Right ventricle myocardium superior (tissue), 1 donor: ENCODE results near the gene ITGB4. TPM values are rescaled to one million over a fixed set of nuclear protein-coding genes. Genes with fewer than 3 reads are reported as not detected.
"Not testable (repeated sequence)": the region's sequence is repeated elsewhere in the genome, so short reads cannot be mapped to it uniquely, and the experiment has no call there.

Experiments used
- ATAC-seq: fragments of 200-7000 bp; cut with Tn5 transposase; one replicate; pipeline ENCODE4 v1.9.1; 2020; ENCODE audit warnings: mild to moderate bottlenecking; ENCODE audit not compliant: poor library complexity
- DNase-seq: peaks from one replicate; pipeline ENCODE4 v3.0.0-alpha.2; 2020
- intact Hi-C: fragments of 100-400 bp; cut with DNase I; formaldehyde crosslinking; loops from one replicate; pipeline ENCODE4 v1.11.2; 2022
- total RNA-seq: library from RNA; stranded (reverse); fragmentation: NEBNext Ultra II Directional; extraction: Animal tissue kit (Norgen Biotek cat#: 25700); gene quantifications from one replicate; pipeline ENCODE4 v1.2.1, GENCODE V29; 2021
- donor health status: DM: no; HTN: yes; CAD: no; lungs with severe emphysema.

ITGB4 gene
- total RNA-seq, 1 donor from 2014 or later = 9.4 TPM

- DNase-seq (no peak), ATAC-seq (peak; percentile 13)
- intact Hi-C loops = no loop called here
These were observed 38.2 kb downstream of the ITGB4 start for GRCh38 chr17:75759457-75759856.

GRCh38 chr17:75759978-75760640 is 38.9 kb downstream of the ITGB4 start:
- ATAC-seq, intact Hi-C loops, DNase-seq: not testable (repeated sequence)

- DNase-seq = no peak
- no peak for ATAC-seq
- intact Hi-C loops = no loop called here
These were observed 41.4 kb downstream of the ITGB4 start for GRCh38 chr17:75762513-75763268.

GRCh38 chr17:75763269-75763607 is 42.0 kb downstream of the ITGB4 start:
- intact Hi-C loops = no loop called here
- ATAC-seq (no peak), DNase-seq (no peak)

DNA sequence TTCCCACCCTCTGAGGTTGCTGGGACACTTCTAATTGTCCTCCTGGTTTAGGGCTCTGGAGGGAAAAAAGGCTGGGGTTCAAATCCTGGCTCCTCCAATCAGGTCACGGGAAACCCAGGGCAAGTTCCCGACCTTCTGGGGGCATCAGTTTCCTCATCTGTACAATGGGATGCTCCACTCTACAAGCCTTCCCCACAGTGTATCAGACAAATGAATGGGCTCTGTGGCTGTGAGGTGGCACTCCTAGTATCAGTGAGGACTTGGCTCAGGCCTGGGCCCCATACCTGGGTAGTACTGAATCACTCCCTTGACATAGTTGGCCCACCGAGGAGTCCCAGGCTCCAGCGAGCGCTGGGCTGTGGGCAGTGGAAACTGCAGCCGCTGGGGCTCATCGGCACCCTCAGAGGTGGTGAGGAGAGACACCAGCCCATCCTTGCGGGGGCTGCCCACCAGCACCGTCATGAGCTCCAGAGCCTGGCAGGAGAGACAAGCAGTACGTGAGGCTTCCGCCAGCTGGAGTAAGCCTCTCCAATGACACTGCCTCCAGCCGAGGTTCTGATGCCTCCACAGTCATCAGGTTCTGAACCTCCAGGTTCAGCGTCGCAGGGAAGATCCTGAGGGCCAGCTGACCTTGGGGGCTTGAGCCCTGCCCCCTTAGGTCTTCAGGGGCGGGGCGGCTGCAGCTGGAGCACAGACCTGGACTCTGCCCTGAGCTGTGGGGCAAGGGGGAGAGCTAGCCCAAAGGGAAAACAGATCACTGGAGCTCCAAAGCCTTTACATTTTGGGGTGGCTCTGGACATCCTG is 42.6 kb downstream of the ITGB4 start:
- intact Hi-C loops = no loop called here
- DNase-seq = no peak

GRCh38 chr17:75764417-75764710 is 43.1 kb downstream of the ITGB4 start:
- intact Hi-C loops = no loop called here
- ATAC-seq (no peak), DNase-seq (no peak)

More for the DNA sequence above, 42.6 kb downstream of the ITGB4 start:
- no peak for ATAC-seq

- peak; percentile 92 for ATAC-seq
- intact Hi-C loops = no loop called here
- peak; percentile 87 for DNase-seq
These were observed 43.6 kb downstream of the ITGB4 start, which contains the start of gene GALK1 for GRCh38 chr17:75764711-75765421. Gene GALK1 (minus strand): TSS chr17:75765192. CDS start chr17:75765136, 56 bp downstream.

GRCh38 chr17:75765981-75766380 is 44.7 kb downstream of the ITGB4 start:
- no peak for DNase-seq
- intact Hi-C loops = no loop called here
- ATAC-seq = no peak

GRCh38 chr17:75767881-75768280 is 46.6 kb downstream of the ITGB4 start:
- DNase-seq = no peak
- no peak for ATAC-seq
- intact Hi-C loops = no loop called here

DNA sequence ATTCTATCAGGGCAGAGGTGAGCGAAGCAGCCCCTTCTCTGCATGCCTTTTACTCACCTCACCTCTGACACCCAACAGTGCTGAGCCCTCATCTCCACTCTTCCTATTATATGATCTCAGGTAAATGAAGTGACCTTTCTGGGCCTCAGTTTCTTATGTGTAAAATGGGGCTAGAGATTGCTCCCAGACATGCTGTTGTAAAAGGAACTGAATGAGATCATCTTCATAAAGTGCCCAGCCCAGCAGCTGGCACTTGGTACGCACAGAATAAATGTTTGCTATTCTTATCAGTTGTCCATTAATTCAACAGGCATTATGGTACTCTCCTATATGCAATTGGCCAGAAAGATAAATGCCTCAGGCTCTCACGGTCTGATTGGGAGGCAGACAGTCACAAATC is 48.3 kb downstream of the ITGB4 start:
- intact Hi-C loops = no loop called here
- DNase-seq = no peak

DNA sequence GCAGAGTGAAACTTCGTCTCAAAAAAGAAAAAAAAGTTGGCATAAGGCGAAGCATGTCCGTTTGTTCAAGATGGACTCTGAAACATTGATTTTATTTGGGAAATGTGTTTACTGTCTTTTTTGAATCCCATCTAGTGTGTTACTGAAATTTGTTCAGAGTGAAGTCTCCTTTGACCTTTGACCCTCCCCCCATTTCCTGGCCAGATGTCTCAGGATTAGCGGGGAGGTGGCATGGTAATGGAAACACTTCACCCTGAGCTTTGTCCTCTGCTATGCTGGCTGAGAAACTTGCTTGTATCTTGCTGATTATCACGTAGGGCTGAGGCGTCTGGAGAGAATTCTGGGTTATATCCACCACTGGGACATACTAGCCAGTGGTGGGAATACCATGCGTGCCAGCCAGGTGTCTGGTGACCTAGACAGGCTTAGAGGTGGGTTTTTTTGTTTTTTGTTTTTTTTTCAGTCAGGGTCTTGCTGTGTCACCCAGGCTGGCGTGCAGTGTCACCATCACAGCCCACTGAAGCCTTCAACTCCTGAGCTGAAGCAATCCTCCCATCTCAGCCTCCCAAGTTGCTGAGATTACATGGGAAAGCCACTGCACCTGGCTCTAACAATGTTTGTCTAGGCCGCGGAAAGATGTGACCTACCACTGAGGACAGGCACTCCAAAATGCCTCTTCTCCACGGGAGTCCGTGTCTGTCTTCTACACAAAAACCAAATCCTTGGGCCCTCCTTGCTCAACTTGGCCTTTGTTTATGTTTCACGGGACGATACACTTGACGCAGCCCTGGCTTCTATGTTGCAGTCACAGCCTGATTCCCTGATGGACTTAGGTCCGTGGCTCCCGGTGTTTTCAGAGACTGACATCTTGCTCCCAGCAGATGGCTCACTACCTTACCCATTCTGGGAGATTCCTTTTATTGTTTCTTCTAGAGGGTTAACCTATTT is 50.3 kb downstream of the ITGB4 start:
- ATAC-seq = no peak
- intact Hi-C loops = loop anchor here (5.0 to 10.0 kb wide), 2 partner anchors 56 to 123 kb away; partner anchors contain the start of gene TRIM65
- no peak for DNase-seq

More for the DNA sequence above, 48.3 kb downstream of the ITGB4 start:
- no peak for ATAC-seq

DNA sequence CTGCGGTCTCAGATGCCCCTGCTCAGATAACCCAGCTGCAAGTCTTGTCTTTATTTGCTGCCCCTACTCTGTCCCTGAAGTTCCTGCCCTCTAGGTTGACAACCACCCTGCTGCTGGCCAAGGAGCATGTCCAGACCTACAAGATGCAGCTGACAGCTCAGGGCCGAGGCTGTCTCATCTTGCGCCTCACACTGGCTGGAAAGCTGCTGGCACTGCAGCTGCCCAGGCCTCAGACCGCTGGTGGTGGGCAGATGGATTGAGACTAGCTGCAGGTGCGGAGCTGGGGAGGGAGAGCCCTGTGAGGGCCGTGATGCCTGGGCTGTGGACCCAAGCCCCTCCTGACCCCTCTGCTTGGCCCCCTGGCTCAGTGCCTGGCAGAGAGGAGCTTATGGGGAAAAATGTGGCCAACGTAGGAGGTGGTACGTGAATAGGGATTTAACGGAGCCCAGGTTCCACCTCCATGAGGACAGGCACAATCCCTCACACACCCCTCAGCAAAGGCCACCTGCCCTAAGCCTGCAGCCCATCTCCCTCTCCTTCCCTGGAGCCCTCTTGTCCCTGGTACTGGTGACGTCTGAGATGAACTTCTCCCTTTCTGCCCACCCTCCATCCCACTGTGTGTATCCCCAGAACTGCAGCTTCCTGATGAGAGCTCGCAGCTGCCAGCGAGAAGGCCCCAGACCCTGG is 52.0 kb downstream of the ITGB4 start:
- intact Hi-C loops = loop anchor here (5.0 to 10.0 kb wide), 2 partner anchors 54 to 122 kb away; partner anchors contain the start of gene TRIM65
- DNase-seq = no peak
- no peak for ATAC-seq

- intact Hi-C loops = loop anchor here (5.0 to 10.0 kb wide), 2 partner anchors 53 to 121 kb away; partner anchors contain the start of gene TRIM65
- ATAC-seq (no peak), DNase-seq (no peak)
These were observed 52.7 kb downstream of the ITGB4 start for GRCh38 chr17:75773808-75774470.

DNA sequence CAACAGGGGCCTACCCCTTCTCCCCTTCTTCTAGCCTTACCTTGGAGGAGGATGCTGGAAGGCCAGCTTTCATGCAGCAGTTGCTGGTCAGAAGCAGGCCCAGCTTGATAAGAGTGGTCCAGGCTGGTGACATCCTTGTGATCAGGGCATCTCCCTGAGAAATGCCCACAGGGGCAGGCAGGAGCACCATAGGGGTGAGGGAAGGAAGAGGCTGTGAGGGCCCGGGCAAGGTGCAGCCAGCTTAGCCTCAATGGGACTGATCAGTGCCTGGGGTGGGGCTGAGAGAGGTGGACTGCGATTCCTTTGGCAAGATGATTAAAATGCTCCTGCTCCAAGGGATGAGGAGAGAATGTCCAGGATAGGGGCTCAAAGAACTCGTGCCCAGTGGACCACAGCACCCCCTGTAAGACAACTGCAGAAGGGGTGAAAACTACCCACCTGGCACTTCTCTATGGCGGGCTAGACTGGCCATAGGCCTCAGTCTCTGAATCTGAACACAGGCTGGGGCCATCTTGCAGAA is 53.3 kb downstream of the ITGB4 start:
- DNase-seq = no peak

DNA sequence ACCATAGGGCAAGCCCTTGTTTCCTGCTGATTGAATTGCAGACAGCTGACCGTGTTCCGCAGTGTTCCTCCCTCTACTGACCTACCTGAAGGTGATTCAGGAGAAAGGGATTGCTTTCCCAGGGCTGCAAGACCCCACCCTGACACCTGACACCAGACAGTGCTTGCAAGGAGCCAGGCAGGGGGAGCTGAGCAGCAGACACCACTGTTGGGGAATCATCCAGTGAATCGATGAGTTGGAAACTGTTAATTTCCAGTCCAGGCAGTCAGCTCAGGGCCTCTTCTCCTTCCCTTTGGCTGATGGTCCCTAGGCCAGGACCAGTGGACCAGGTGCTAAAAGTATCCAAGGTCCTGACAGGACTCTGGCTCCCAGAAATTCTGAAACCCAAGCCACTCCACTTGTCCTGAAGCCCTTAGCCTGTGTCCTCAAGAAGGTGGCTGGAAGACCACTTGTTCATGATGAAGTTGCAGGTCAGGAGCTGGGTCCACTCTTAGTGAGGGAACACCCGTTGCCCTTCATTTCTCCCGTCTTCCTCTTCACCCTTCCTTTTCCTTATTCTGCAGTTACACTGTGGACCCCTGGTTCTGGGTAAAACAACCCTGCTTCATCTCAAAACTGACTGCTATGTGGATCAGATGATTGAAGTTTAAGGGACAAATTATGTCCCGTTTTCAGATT is 53.9 kb downstream of the ITGB4 start:
- ATAC-seq = no peak
- no peak for DNase-seq
- intact Hi-C loops = loop anchor here (5.0 to 10.0 kb wide), 2 partner anchors 52 to 120 kb away; partner anchors contain the start of gene TRIM65

More for the DNA sequence above, 53.3 kb downstream of the ITGB4 start:
- intact Hi-C loops = loop anchor here (5.0 to 10.0 kb wide), 2 partner anchors 53 to 120 kb away; partner anchors contain the start of gene TRIM65
- ATAC-seq = no peak
